ENCODE data around the gene AXIN1.

DNA sequence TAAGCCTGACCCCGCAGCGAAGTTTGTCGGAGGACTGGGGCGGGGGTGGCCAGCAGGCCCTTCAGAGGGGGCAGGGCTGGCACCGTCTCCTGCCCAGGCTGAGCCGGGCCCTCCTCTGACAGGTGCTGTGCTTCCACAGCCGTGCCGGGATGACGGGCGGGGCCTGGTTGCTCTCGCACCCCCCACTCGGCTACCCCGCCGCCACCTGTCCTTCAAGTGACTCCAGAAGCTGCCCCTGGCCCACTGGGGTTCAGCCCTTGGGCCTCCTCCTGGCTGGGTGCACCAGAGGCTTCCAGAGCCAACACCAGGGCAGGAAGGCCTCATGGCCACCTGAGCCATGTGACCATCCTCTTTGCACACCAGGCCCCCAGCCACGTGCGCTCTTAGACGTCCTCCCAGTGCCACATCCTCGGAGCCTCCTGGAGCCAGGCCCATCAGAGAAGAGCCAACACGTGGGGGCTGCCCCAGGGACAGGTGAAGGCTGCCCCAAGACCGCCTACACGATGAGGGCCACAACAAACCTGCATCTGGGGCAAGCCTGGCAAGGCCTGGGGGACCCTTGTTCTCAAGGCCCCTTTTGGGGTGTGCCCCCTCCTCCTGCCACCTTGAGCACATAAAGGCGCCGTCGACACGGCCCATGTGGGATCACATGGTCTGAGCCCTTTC is 62.4 kb downstream of the AXIN1 start:
- TF ChIP-seq, protein P1, sequence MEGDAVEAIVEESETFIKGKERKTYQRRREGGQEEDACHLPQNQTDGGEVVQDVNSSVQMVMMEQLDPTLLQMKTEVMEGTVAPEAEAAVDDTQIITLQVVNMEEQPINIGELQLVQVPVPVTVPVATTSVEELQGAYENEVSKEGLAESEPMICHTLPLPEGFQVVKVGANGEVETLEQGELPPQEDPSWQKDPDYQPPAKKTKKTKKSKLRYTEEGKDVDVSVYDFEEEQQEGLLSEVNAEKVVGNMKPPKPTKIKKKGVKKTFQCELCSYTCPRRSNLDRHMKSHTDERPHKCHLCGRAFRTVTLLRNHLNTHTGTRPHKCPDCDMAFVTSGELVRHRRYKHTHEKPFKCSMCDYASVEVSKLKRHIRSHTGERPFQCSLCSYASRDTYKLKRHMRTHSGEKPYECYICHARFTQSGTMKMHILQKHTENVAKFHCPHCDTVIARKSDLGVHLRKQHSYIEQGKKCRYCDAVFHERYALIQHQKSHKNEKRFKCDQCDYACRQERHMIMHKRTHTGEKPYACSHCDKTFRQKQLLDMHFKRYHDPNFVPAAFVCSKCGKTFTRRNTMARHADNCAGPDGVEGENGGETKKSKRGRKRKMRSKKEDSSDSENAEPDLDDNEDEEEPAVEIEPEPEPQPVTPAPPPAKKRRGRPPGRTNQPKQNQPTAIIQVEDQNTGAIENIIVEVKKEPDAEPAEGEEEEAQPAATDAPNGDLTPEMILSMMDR (IDR thresholded peaks at IDR 0.05), result no peak
- TF ChIP-seq POLR2A (IDR thresholded peaks at IDR 0.05) (no peak), POLR2AphosphoS5 (IDR thresholded peaks at IDR 0.05) (no peak)

All from prostate gland (tissue), 2 donors.